A673 (cell line): ENCODE results near the gene FAM47B.

Source experiments
- EZH2 ChIP-seq: fragments of 200-600 bp; sonication (generic); IDR thresholded peaks from 2 replicates; pipeline ENCODE4 v1.6.1; 2017; ENCODE audit warnings: borderline replicate concordance, low read depth, mild to moderate bottlenecking, mixed read lengths, antibody characterized with exemption, low read length; ENCODE audit not compliant: poor library complexity, severe bottlenecking
- TF ChIP-seq, protein P1 (sequence below): fragments of 300-800, 200-600 bp; sonication (generic); conservative IDR thresholded peaks from 2 replicates; pipeline ENCODE4 v1.5.1; 2017; ENCODE audit warnings: low read depth, mild to moderate bottlenecking, antibody characterized with exemption, low read length, moderate library complexity, mixed read lengths

DNA sequence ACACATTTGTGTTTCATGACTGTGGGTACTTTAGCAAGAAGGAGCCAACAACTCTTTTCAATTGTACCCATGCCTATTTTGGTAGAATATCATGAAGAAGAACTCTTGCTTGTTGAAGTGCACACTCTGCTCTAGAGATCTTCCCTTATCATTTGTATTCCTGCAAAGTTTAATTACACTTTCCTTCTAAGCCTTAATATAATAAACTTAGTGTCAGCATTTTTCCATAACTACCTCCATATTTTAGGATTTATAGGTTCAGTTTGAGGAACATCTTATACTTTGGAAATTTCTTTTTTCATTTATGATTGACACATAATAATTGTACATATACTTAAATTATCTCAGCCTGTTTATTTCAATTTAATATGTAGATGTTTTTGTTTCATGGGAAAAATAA lies 19.1 kb downstream of the FAM47B start:
- no peak for TF ChIP-seq EZH2
- TF ChIP-seq, protein P1, sequence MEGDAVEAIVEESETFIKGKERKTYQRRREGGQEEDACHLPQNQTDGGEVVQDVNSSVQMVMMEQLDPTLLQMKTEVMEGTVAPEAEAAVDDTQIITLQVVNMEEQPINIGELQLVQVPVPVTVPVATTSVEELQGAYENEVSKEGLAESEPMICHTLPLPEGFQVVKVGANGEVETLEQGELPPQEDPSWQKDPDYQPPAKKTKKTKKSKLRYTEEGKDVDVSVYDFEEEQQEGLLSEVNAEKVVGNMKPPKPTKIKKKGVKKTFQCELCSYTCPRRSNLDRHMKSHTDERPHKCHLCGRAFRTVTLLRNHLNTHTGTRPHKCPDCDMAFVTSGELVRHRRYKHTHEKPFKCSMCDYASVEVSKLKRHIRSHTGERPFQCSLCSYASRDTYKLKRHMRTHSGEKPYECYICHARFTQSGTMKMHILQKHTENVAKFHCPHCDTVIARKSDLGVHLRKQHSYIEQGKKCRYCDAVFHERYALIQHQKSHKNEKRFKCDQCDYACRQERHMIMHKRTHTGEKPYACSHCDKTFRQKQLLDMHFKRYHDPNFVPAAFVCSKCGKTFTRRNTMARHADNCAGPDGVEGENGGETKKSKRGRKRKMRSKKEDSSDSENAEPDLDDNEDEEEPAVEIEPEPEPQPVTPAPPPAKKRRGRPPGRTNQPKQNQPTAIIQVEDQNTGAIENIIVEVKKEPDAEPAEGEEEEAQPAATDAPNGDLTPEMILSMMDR = no peak
